Activated T-cell treated with anti-CD3 and anti-CD28 coated beads, Interleukin-2, amount 50 U/mL, for 1 hour (primary cell): ENCODE measurements around the gene ICE2.

Experiments
- DNase-seq: peaks from one replicate; pipeline ENCODE4 v3.0.0-alpha.2; 2020

Gene ICE2

GRCh38 chr15:60494108-60494507 lies 15.2 kb upstream of the ICE2 start:
- no peak for DNase-seq

- DNase-seq, result no peak
These were observed 14.2 kb upstream of the ICE2 start for GRCh38 chr15:60493166-60493565.

GRCh38 chr15:60486742-60487141 lies 7.8 kb upstream of the ICE2 start:
- no peak for DNase-seq

GRCh38 chr15:60485365-60486055 lies 6.6 kb upstream of the ICE2 start:
- no peak for DNase-seq

- no peak for DNase-seq
These were observed 4.1 kb upstream of the ICE2 start for GRCh38 chr15:60483042-60483441.

- no peak for DNase-seq
These were observed 1.9 kb upstream of the ICE2 start for GRCh38 chr15:60480888-60481287.

GRCh38 chr15:60480149-60480548 lies 1.2 kb upstream of the ICE2 start:
- no peak for DNase-seq

- no peak for DNase-seq
These were observed 594 bp upstream of the ICE2 start for GRCh38 chr15:60479361-60480110.

GRCh38 chr15:60477916-60478565 lies 901 bp downstream of the ICE2 start:
- no peak for DNase-seq

- DNase-seq, result no peak
These were observed 1.8 kb downstream of the ICE2 start for GRCh38 chr15:60477164-60477563.

GRCh38 chr15:60476713-60477112 lies 2.2 kb downstream of the ICE2 start:
- no peak for DNase-seq

- no peak for DNase-seq
These were observed 5.8 kb downstream of the ICE2 start for GRCh38 chr15:60473135-60473534.

GRCh38 chr15:60471314-60471713 lies 7.6 kb downstream of the ICE2 start:
- no peak for DNase-seq

GRCh38 chr15:60469893-60470641 lies 8.9 kb downstream of the ICE2 start:
- no peak for DNase-seq

- DNase-seq, result no peak
These were observed 13.9 kb downstream of the ICE2 start for GRCh38 chr15:60464836-60465630.

- DNase-seq, result no peak
These were observed 16.9 kb downstream of the ICE2 start for GRCh38 chr15:60462027-60462426.

GRCh38 chr15:60460931-60461330 lies 18.0 kb downstream of the ICE2 start:
- DNase-seq, result no peak

- DNase-seq, result no peak
These were observed 20.2 kb downstream of the ICE2 start for GRCh38 chr15:60458721-60459120.

- no peak for DNase-seq
These were observed 21.0 kb downstream of the ICE2 start for GRCh38 chr15:60457985-60458384.

GRCh38 chr15:60454824-60455223 lies 24.1 kb downstream of the ICE2 start:
- no peak for DNase-seq

- no peak for DNase-seq
These were observed 30.1 kb downstream of the ICE2 start for GRCh38 chr15:60448668-60449360.
